HG03469 (cell line): ENCODE measurements around the gene B4GALNT2.
"Not testable (repeated sequence)": the region's sequence is repeated elsewhere in the genome, so short reads cannot be mapped to it uniquely, and the experiment has no call there.

Experiments
- ATAC-seq: cut with Tn5 transposase; IDR thresholded peaks from one replicate; pipeline ENCODE4 v1.9.1; 2021; ENCODE audit warnings: mild to moderate bottlenecking, moderate library complexity, moderate number of reproducible peaks; ENCODE audit not compliant: unreplicated experiment

The B4GALNT2 gene

GRCh38 chr17:49132699-49133364 is at the start of gene B4GALNT2:
Gene B4GALNT2, plus strand, starts transcription at chr17:49132769. Its CDS starts 24 bp downstream, at chr17:49132793.
- ATAC-seq = no peak

GRCh38 chr17:49085046-49085445 is 47.5 kb upstream of the B4GALNT2 start:
- not testable (repeated sequence) for ATAC-seq

GRCh38 chr17:49085565-49086315 is 46.8 kb upstream of the B4GALNT2 start:
- no peak for ATAC-seq

DNA sequence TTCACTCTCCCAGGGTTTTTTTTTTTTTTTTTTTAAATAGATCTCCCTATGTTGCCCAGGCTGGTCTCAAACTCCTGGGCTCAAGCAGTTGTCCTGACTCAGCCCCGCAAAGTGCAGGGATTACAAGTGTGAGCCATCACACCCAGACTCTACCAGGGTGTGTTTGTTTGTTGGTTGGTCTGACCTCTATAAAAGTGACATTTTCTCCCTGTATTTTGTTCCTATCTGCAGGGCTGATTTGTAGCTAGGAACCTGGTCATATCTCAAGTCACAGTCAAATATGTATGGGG is 46.3 kb upstream of the B4GALNT2 start:
- no peak for ATAC-seq

GRCh38 chr17:49086649-49087048 is 45.9 kb upstream of the B4GALNT2 start:
- ATAC-seq = no peak

GRCh38 chr17:49089094-49089493 is 43.5 kb upstream of the B4GALNT2 start:
- ATAC-seq = no peak

GRCh38 chr17:49090878-49091594 is 41.5 kb upstream of the B4GALNT2 start:
- no peak for ATAC-seq

- ATAC-seq = no peak
These were observed 39.4 kb upstream of the B4GALNT2 start for GRCh38 chr17:49093131-49093530.

DNA sequence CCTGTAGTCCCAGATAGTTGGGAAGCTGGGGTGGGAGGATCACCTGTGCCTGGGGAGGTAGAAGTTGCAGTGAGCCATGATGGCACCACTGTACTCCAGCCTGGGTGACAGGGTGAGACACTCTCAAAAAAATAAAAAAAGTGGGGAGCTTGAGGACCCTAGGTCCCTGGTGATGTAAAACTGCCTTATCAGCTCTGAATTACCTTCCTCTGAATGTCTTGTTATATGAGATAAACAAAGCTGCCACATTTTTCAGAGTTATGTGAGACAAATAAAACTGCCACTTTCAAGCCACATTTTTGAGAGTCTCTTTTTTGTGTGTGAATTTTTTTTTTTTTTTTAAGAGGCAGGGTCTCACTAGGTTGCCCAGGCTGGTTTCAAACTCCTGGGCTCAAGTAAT is 32.0 kb upstream of the B4GALNT2 start:
- no peak for ATAC-seq

DNA sequence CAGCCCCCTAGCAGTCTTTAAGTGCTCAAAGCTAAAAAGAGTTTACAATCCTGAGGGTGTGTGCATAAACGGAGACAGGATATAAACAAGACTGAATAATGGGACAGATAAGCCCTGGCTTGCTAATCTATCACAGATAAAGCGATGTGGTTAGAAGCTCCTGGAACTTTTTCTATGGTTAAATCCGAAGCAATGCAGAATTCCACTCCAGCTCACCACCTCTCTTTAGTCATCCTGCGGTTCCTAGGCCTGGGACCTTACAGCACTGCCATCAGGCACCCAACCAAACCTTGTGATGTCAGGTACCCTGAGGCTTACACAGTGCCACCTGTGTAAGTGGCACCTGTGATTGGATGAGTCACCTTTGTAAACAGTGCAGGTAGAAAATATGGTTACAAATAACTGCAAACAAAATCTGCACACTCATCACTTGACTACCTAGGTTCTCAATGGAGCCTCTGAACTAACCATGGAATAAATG is 31.5 kb upstream of the B4GALNT2 start:
- ATAC-seq = no peak

GRCh38 chr17:49103360-49103759 is 29.2 kb upstream of the B4GALNT2 start:
- ATAC-seq = not testable (repeated sequence)

DNA sequence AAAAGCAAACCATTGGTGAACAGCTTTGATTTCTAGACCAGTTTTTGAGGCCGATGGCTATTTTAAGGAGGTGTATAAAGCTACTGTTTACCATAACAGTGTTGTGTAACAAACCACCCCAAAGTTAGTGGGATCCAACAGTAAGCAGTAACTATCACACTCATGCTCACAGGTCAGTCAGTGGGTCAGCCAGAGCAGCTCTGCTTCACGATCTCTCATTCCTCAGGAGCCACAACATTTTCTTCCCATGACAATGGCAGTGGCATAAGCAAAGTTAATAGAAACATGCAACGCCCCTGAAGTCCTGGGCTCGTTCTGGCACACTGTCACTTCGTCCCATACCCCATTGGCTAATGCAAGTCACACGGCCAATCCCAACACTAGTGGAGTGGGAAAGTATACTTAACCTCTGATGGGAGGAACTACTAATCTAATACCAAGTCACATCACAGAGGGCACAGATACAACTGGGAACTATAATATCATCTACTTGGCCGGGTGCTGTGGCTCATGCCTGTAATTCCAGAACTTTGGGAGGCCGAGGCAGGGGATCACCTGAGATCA is 28.0 kb upstream of the B4GALNT2 start:
- no peak for ATAC-seq

- ATAC-seq = no peak
These were observed 26.0 kb upstream of the B4GALNT2 start for GRCh38 chr17:49106321-49107210.

- no peak for ATAC-seq
These were observed 25.4 kb upstream of the B4GALNT2 start for GRCh38 chr17:49107211-49107557.

DNA sequence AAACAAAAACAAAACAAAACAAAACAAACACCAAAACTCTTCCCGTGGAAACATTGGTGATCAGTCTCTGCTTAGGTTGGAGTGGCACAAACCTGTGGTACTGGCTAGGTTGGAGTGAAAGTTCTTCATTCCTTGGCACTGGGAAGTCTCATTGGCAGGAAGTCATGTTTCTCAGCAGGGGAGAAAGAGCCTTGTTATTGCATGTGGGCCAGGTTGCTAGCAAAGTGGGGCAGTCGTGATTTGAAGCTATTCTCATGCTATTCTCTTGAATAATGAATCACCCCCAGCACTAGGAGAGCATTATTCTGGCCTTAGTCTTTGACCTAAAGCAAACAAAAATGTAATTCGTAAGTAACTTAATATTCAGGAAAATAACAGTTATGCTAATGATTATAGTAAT is 24.3 kb upstream of the B4GALNT2 start:
- ATAC-seq = no peak

DNA sequence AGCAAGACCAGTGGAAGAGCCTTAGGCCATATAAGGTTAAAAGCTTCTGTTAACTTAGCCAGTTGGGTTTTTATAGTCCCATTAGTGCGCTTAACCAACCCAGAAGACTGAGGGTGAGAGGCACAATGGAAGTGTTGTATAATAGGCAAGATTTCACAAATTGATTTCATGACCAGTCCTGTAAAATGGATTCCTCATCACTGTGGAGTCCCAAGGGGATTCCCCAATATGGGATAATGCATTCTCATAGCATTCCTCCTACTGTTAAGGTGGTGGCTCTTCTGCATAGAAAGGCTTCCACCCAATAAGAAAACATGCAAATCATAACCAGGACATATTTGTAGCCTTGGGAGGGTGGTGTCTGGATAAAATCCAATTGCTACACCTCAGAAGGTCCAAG is 22.1 kb upstream of the B4GALNT2 start:
- ATAC-seq = no peak

- ATAC-seq = no peak
These were observed 20.6 kb upstream of the B4GALNT2 start for GRCh38 chr17:49111934-49112333.

DNA sequence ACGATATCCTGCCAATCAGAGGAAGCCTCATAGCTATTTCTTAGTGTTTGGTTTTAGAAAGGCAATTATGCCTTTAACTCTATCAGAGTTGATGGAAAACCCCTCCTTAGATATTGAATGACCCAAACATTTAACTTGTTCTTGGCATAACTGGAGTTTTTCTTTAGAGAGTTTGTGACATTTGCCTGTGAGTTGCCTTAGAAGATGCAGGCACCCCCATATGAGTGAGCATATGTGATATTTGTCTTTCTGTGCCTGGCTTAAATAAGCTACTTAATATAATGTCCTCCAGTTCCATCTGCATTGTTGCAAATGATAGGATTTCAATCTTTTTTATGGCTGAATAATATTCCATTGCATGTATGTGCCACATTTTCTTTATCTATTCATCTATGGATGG is 19.6 kb upstream of the B4GALNT2 start:
- no peak for ATAC-seq

- ATAC-seq = no peak
These were observed 17.9 kb upstream of the B4GALNT2 start for GRCh38 chr17:49114703-49115102.

- ATAC-seq = no peak
These were observed 14.9 kb upstream of the B4GALNT2 start for GRCh38 chr17:49117587-49118230.
